Natural killer cell (primary cell): ENCODE measurements around the gene GPNMB. TPM values are rescaled to one million over a fixed set of nuclear protein-coding genes. Genes with fewer than 3 reads are reported as not detected.
"Not testable (repeated sequence)": the region's sequence is repeated elsewhere in the genome, so short reads cannot be mapped to it uniquely, and the experiment has no call there.

Experiments used
- ATAC-seq, 3 donors: fragments of 150-1000 bp in 2 of 3; fragments of 200-7000 bp in 1 of 3; cut with Tn5 transposase; 1 replicate in 1 of 3; 2 replicates in 2 of 3; pipeline ENCODE4 v1.10.0; 2021; ENCODE audit warnings: mild to moderate bottlenecking in 2 of 3, moderate library complexity in 2 of 3
- DNase-seq, 2 donors: peaks; one replicate each; pipeline versions ENCODE4 v3.0.0 to v3.0.0-alpha.2; 2013 to 2021; ENCODE audit warnings: mixed read lengths in 1 of 2
- H3K27ac ChIP-seq: one replicate; pipeline ENCODE4 v1.5.1; 2013; ENCODE audit warnings: mild to moderate bottlenecking, low read length
- H3K27me3 ChIP-seq: one replicate; pipeline ENCODE4 v1.6.1; 2013; ENCODE audit warnings: low read length; ENCODE audit not compliant: control insufficient read depth, insufficient read depth
- H3K36me3 ChIP-seq: one replicate; pipeline ENCODE4 v1.6.1; 2013; ENCODE audit warnings: low read length; ENCODE audit not compliant: control insufficient read depth, insufficient read depth
- H3K4me1 ChIP-seq: one replicate; pipeline ENCODE4 v1.6.1; 2013; ENCODE audit warnings: low read length; ENCODE audit not compliant: control insufficient read depth, insufficient read depth
- H3K4me3 ChIP-seq: one replicate; pipeline ENCODE4 v1.5.1; 2013; ENCODE audit warnings: low read length
- H3K9me3 ChIP-seq: one replicate; pipeline ENCODE4 v1.6.1; 2013; ENCODE audit warnings: low read length; ENCODE audit not compliant: control insufficient read depth, insufficient read depth
- H3K27ac Mint-ChIP-seq, 2 donors: one replicate each; pipeline ENCODE4 v1.8.0; 2022; ENCODE audit warnings: mild to moderate bottlenecking in 2 of 2, mixed read lengths in 2 of 2, moderate library complexity in 1 of 2
- H3K27me3 Mint-ChIP-seq, 2 donors: one replicate each; pipeline ENCODE4 v1.8.0; 2022; ENCODE audit warnings: low read depth in 2 of 2, mixed read lengths in 2 of 2
- H3K36me3 Mint-ChIP-seq: one replicate; pipeline ENCODE4 v1.8.0; 2022; ENCODE audit warnings: mixed read lengths
- H3K4me1 Mint-ChIP-seq, 2 donors: one replicate each; pipeline ENCODE4 v1.8.0; 2022; ENCODE audit warnings: mixed read lengths in 2 of 2
- H3K4me3 Mint-ChIP-seq: one replicate; pipeline ENCODE4 v1.8.0; 2022; ENCODE audit warnings: mild to moderate bottlenecking, moderate library complexity, mixed read lengths
- H3K9me3 Mint-ChIP-seq, 2 donors: one replicate each; pipeline ENCODE4 v1.8.0; 2022; ENCODE audit warnings: mixed read lengths in 2 of 2
- CTCF ChIP-seq: fragments of 200-600 bp; IDR thresholded peaks from one replicate; pipeline ENCODE4 v1.8.0; 2022; ENCODE audit warnings: antibody characterized with exemption
- WGBS: methylation state at CpG from one replicate; pipeline ENCODE4 v1.1.7; 2013; ENCODE audit warnings: missing lambda C conversion rate; ENCODE audit not compliant: insufficient coverage; 5-methylcytosine and 5-hydroxymethylcytosine counted together
- intact Hi-C: fragments of 100-400 bp; cut with micrococcal nuclease; formaldehyde crosslinking; loops from one replicate; pipeline ENCODE4 v1.14.2; 2022
- total RNA-seq, 4 donors: library from RNA; stranded (reverse); fragments of 120-200 nt in 1 of 4; gene quantifications; one replicate each; pipeline versions ENCODE4 v1.2.3 to v1.2.4, GENCODE V29; 2013 to 2022

The GPNMB gene
- not detected for total RNA-seq
- total RNA-seq (2013), result 0.11 TPM

- Mint-ChIP-seq H3K4me1 (no peaks in the 10 kb centered on the region), H3K36me3 (no peaks in the 10 kb centered on the region), H3K9me3 (no peaks in the 10 kb centered on the region), H3K4me3 (no peak within 1 kb of the TSS), H3K27ac (no peak within 1 kb of the TSS), H3K27me3 (peaks cover 34 to 77% of the 10 kb centered on the region in 2 donors)
- ATAC-seq (no peak), DNase-seq (no peak)
- peaks cover 16% of the 10 kb centered on the region for H3K27me3 ChIP-seq
- H3K27ac ChIP-seq, result no peak within 1 kb of the TSS
- peaks cover 6% of the 10 kb centered on the region for H3K4me1 ChIP-seq
- H3K9me3 ChIP-seq, result no peaks in the 10 kb centered on the region
- no peak for TF ChIP-seq CTCF
- no peak within 1 kb of the TSS for H3K4me3 ChIP-seq
- no peaks in the 10 kb centered on the region for H3K36me3 ChIP-seq
- WGBS, result 88% methylated on average over 7 of the region's 7 CpGs
- intact Hi-C loops, result no loop called here
These were observed at the start of gene GPNMB for GRCh38 chr7:23246555-23246954. GPNMB (plus strand) TSS chr7:23246775; CDS start chr7:23246858, 83 bp downstream.

GRCh38 chr7:23197745-23198144 is 48.8 kb upstream of the GPNMB start:
- H3K27ac ChIP-seq, ATAC-seq, H3K4me3 ChIP-seq, intact Hi-C loops, H3K27ac Mint-ChIP-seq, H3K4me1 ChIP-seq, DNase-seq, H3K4me1 Mint-ChIP-seq, H3K4me3 Mint-ChIP-seq, H3K9me3 Mint-ChIP-seq, H3K9me3 ChIP-seq, H3K27me3 ChIP-seq, H3K27me3 Mint-ChIP-seq: not testable (repeated sequence)
- H3K36me3 ChIP-seq, result peaks cover 40% of the 10 kb centered on the region
- H3K36me3 Mint-ChIP-seq, result peaks cover 11% of the 10 kb centered on the region
- 99% methylated on average over 5 of the region's 5 CpGs for WGBS

- ATAC-seq (no peak), DNase-seq (no peak)
- Histone ChIP-seq H3K36me3 (peaks cover 39% of the 10 kb centered on the region), H3K4me1 (no peaks in the 10 kb centered on the region), H3K4me3 (no peak overlapping the region), H3K9me3 (no peaks in the 10 kb centered on the region), H3K27me3 (no peaks in the 10 kb centered on the region), H3K27ac (no peak overlapping the region)
- Mint-ChIP-seq H3K9me3 (no peaks in the 10 kb centered on the region), H3K4me1 (no peaks in the 10 kb centered on the region), H3K27ac (no peak overlapping the region), H3K36me3 (peaks cover 20% of the 10 kb centered on the region), H3K27me3 (peaks cover 2 to 11% of the 10 kb centered on the region in 2 donors), H3K4me3 (no peak overlapping the region)
- 94% methylated on average over 2 of the region's 2 CpGs for WGBS
- intact Hi-C loops, result no loop called here
- no peak for TF ChIP-seq CTCF
These were observed 46.2 kb upstream of the GPNMB start for GRCh38 chr7:23200331-23200730.

GRCh38 chr7:23204241-23204640 is 42.3 kb upstream of the GPNMB start:
- H3K4me3 ChIP-seq, result no peak overlapping the region
- peaks cover 3% of the 10 kb centered on the region for H3K4me1 ChIP-seq
- no peaks in the 10 kb centered on the region for H3K9me3 Mint-ChIP-seq
- no peak for TF ChIP-seq CTCF
- no peaks in the 10 kb centered on the region for H3K9me3 ChIP-seq
- no peak overlapping the region for H3K27ac ChIP-seq
- no peak overlapping the region for H3K4me3 Mint-ChIP-seq
- H3K36me3 Mint-ChIP-seq, result peaks cover 17% of the 10 kb centered on the region
- intact Hi-C loops, result no loop called here
- H3K36me3 ChIP-seq, result peaks cover 25% of the 10 kb centered on the region
- WGBS, result no CpG with 5 or more reads among the region's 1 CpG
- no peak for DNase-seq
- H3K27me3 ChIP-seq, result no peaks in the 10 kb centered on the region
- H3K27ac Mint-ChIP-seq, result no peak overlapping the region
- H3K27me3 Mint-ChIP-seq, result peaks cover 9 to 38% of the 10 kb centered on the region in 2 donors
- no peak for ATAC-seq
- no peaks in the 10 kb centered on the region for H3K4me1 Mint-ChIP-seq
